Activated CD8-positive, alpha-beta memory T cell treated with anti-CD3 and anti-CD28 coated beads for 36 hours (primary cell): ENCODE data around the gene FCER1A. TPM values are rescaled to one million over a fixed set of nuclear protein-coding genes. Genes with fewer than 3 reads are reported as not detected.

Experiments
- CTCF ChIA-PET: fragments of 350-600 bp; sonication (Branson Sonifier 250); formaldehyde crosslinking; loops from one replicate; lab custom pipeline; 2021; ENCODE audit warnings: antibody characterized with exemption; lab: Charles Lee
- POLR2A ChIA-PET: fragments of 350-600 bp; sonication (Branson Sonifier 250); formaldehyde crosslinking; loops from one replicate; lab custom pipeline; 2021; ENCODE audit warnings: antibody characterized with exemption; lab: Charles Lee
- total RNA-seq, 2 experiments: library from RNA; stranded (reverse); gene quantifications; one replicate each; pipeline ENCODE4 v1.2.3, GENCODE V29; 2021

The FCER1A gene
- total RNA-seq, result not detected

GRCh38 chr1:159302095-159302494 is at the start of gene FCER1A:
Gene FCER1A, plus strand, starts transcription at chr1:159302336. Its CDS starts 29 bp downstream, at chr1:159302365.
- POLR2A ChIA-PET, result no interaction called here
- CTCF ChIA-PET, result no interaction called here

GRCh38 chr1:159261311-159261710 is 40.8 kb upstream of the FCER1A start:
- ChIA-PET POLR2A (no interaction called here), CTCF (no interaction called here)

DNA sequence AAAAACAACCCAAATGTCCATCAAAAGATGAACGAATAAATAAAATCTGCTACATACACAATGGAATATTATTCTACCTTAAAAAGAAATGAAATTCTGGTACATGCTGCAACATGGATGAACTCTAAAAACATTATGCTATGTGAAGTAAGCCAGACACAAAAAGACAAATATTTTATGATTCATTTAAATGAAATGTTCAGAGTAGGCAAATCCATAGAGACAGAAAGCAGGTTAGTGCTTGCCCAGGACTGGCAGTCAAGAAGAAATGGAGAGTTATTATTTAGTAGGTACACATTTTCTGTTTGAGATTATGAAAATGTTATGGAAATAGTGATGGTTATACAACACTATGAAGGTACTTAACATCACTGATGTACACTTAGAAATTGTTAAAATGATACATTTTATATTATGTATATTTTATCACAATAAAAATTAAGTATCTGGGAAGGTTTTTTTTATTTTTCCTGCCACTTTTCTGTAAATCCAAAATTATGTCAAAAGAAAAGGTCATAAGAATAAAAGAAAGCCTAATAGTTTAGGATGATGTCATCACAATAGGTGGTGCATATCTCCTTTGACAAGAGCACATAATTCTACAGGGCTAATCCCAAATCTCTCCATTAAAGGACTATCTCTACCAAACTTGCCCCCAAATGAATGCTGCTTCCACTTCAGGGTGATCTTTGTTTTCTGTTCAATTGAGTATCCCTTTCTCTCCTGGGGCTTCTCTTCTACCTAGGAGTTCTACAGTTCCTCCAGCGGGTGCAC is 40.2 kb upstream of the FCER1A start:
- POLR2A ChIA-PET, result no interaction called here
- CTCF ChIA-PET, result no interaction called here

- POLR2A ChIA-PET, result no interaction called here
- CTCF ChIA-PET, result no interaction called here
Measured at GRCh38 chr1:159266832-159267231, 35.3 kb upstream of the FCER1A start.

- ChIA-PET POLR2A (no interaction called here), CTCF (no interaction called here)
Measured at GRCh38 chr1:159274631-159275030, 27.5 kb upstream of the FCER1A start.

GRCh38 chr1:159275891-159276290 is 26.2 kb upstream of the FCER1A start:
- ChIA-PET POLR2A (no interaction called here), CTCF (no interaction called here)

GRCh38 chr1:159279773-159280172 is 22.4 kb upstream of the FCER1A start:
- ChIA-PET POLR2A (no interaction called here), CTCF (no interaction called here)

- ChIA-PET POLR2A (no interaction called here), CTCF (no interaction called here)
Measured at GRCh38 chr1:159282118-159282517, 20.0 kb upstream of the FCER1A start.

- ChIA-PET CTCF (no interaction called here), POLR2A (no interaction called here)
Measured at GRCh38 chr1:159289060-159289459, 13.1 kb upstream of the FCER1A start.

DNA sequence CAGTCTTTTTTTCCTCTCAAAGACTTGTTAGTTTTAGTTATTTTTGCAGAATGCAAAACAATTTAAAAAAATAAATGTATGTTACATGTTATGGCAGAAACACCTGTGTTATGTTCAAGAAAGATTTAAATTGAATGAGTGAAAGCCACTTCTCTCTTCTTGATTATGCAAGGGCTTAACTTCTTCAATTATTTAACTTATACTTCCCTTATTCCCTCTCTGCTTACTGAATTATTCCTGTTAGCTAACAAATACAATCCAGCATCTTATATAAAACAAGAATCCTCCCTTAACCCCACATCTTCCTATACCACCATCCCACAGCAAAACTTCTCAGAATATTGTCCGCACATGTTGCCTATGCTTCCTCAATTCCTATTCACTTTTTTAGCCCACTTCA is 10.7 kb upstream of the FCER1A start:
- CTCF ChIA-PET, result no interaction called here
- POLR2A ChIA-PET, result no interaction called here

GRCh38 chr1:159296706-159297375 is 5.3 kb upstream of the FCER1A start:
- POLR2A ChIA-PET, result no interaction called here

DNA sequence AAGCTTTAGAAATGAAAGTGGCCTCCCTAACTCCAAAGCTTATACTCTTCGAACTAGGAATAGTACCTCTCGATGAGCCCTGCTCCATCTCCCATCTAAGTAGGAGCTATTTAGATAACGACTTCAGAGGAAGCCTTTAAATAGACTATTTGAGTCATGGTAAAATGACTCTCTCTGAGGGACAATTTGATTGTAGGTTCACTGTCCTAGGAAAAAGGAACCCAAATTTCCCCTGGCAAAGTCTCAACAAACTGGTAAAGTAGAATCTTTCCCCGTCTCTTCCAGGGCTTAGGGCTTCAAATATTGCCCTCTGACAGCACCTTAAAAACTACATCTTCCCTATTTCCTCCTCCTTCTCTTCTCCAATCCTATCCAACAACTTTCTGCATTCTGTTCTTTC is 2.0 kb upstream of the FCER1A start:
- CTCF ChIA-PET, result no interaction called here

More at GRCh38 chr1:159296706-159297375, 5.3 kb upstream of the FCER1A start:
- CTCF ChIA-PET, result no interaction called here

GRCh38 chr1:159307346-159308020 is 5.3 kb downstream of the FCER1A start:
- CTCF ChIA-PET, result no interaction called here
- POLR2A ChIA-PET, result no interaction called here

More for the DNA sequence above, 2.0 kb upstream of the FCER1A start:
- POLR2A ChIA-PET, result no interaction called here

DNA sequence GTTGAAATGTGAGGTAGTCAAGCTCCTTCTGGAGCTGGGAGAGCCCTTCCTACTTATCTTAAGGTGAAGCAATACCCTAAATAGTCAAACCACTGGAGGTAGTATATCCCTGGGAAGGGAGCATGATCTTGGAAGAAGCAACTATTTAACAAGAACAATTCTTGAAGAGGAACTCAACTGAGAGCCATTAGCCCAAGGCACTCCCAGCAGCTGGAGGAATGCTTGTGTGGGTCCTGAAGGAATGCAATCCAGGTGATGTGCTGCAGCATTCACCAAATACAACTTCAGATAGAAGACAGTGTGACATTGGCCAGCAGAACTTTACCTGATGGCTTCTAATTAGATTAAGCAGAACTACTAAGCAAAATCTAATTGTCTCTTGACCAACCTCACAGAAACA is 9.5 kb downstream of the FCER1A start:
- CTCF ChIA-PET, result no interaction called here
- POLR2A ChIA-PET, result no interaction called here

DNA sequence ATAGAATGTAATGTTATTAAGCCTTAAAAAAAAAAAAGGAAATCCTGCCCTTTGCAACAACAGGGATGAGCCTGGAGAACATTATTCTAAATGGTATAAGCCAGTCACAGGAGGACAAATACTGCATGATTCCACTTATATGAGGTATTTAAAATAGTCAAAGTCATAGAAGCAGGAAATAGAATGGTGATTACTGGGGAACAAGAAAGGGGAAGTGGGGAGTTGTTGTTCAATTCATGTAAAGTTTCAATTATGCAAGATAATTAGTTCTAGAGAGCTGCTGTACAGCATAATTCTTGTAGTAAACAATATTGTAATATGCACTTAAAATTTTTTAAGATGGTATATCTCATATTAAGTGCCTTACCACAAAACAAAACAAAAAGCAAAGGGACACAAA is 13.2 kb downstream of the FCER1A start:
- ChIA-PET POLR2A (no interaction called here), CTCF (no interaction called here)

GRCh38 chr1:159318784-159319551 is 16.8 kb downstream of the FCER1A start:
- POLR2A ChIA-PET, result no interaction called here
- CTCF ChIA-PET, result no interaction called here

DNA sequence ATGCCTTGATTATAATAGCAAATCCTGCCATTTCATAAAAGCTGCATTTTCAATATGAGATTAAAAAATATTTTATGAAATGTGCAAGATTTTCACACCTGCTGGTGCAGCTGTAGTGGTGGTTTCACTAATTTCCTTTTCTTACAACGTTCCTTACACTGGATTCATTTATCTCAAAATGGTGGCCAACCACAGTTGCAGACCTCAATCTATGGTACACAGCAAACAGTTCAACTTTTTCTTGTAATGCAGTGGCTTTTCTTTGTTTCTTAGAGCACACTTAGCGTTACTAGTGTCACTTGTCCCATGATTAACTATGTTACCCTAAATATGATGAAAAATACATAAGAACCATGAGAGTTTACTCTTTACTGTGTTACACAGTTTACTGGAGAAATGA is 32.7 kb downstream of the FCER1A start:
- CTCF ChIA-PET, result no interaction called here
- POLR2A ChIA-PET, result no interaction called here

- CTCF ChIA-PET, result no interaction called here
- POLR2A ChIA-PET, result no interaction called here
Measured at GRCh38 chr1:159338018-159338417, 35.9 kb downstream of the FCER1A start.

GRCh38 chr1:159339536-159339935 is 37.4 kb downstream of the FCER1A start:
- POLR2A ChIA-PET, result no interaction called here
- CTCF ChIA-PET, result no interaction called here

DNA sequence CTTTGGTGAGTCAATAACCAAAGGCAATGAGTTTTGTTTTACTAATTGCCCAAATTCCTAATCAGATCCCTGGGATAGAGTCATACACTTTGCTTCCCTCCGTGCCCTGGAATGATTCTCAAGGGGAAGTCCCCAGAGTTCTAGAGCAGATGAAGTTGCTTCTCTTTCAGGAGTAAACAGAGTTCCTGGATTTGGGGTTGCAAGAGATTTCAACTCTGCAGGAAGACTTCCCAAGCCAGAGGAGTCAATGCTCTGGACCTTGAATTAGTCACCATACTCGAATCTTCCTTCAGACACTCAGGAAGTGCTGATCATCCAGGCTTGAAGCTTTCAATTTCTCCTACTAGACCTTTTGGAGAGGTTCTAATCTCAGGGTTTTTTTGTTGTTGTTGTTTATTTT is 39.6 kb downstream of the FCER1A start:
- CTCF ChIA-PET, result no interaction called here
- POLR2A ChIA-PET, result no interaction called here
